Measurements from ENCODE around the gene COA7.
A peak's percentile ranks its signal among the peaks of the same experiment; 100 is the strongest.
"Not testable (repeated sequence)": the region's sequence is repeated elsewhere in the genome, so short reads cannot be mapped to it uniquely, and the experiment has no call there.

COA7 gene

GRCh38 chr1:52706941-52707926 lies 9.1 kb upstream of the COA7 start:
- DNase-seq (ENCODE audit: low read depth in 2 of 3, low spot score in 2 of 3) = no peak

GRCh38 chr1:52706136-52706670 lies 8.1 kb upstream of the COA7 start:
- DNase-seq (ENCODE audit: low read depth in 2 of 3, low spot score in 2 of 3) = no peak

GRCh38 chr1:52702886-52703787 lies 5.0 kb upstream of the COA7 start:
- DNase-seq (ENCODE audit: low read depth in 2 of 3, low spot score in 2 of 3) = peak; percentile 55 to 58 (median 57)

- DNase-seq (ENCODE audit: low read depth in 2 of 3, low spot score in 2 of 3) = no peak
These were observed 2.5 kb downstream of the COA7 start for GRCh38 chr1:52695627-52696026.

GRCh38 chr1:52693843-52694242 lies 4.3 kb downstream of the COA7 start:
- no peak for DNase-seq (ENCODE audit: low read depth in 2 of 3, low spot score in 2 of 3)

GRCh38 chr1:52693351-52693750 lies 4.8 kb downstream of the COA7 start:
- DNase-seq (ENCODE audit: low read depth in 2 of 3, low spot score in 2 of 3) = not testable (repeated sequence)

GRCh38 chr1:52692697-52693096 lies 5.5 kb downstream of the COA7 start:
- no peak for DNase-seq (ENCODE audit: low read depth in 2 of 3, low spot score in 2 of 3)

GRCh38 chr1:52691821-52692220 lies 6.3 kb downstream of the COA7 start:
- no peak for DNase-seq (ENCODE audit: low read depth in 2 of 3, low spot score in 2 of 3)

- no peak for DNase-seq (ENCODE audit: low read depth in 2 of 3, low spot score in 2 of 3)
These were observed 11.3 kb downstream of the COA7 start for GRCh38 chr1:52686830-52687229.

GRCh38 chr1:52686261-52686751 lies 11.8 kb downstream of the COA7 start:
- DNase-seq (ENCODE audit: low read depth in 2 of 3, low spot score in 2 of 3) = peak in 2 of 3 experiments; percentile 25 to 41

- DNase-seq (ENCODE audit: low read depth in 2 of 3, low spot score in 2 of 3) = no peak
These were observed 13.6 kb downstream of the COA7 start for GRCh38 chr1:52684545-52684944.

- DNase-seq (ENCODE audit: low read depth in 2 of 3, low spot score in 2 of 3) = no peak
These were observed 14.7 kb downstream of the COA7 start for GRCh38 chr1:52683367-52683940.

- no peak for DNase-seq (ENCODE audit: low read depth in 2 of 3, low spot score in 2 of 3)
These were observed 17.0 kb downstream of the COA7 start for GRCh38 chr1:52681136-52681535.

- DNase-seq (ENCODE audit: low read depth in 2 of 3, low spot score in 2 of 3) = no peak
These were observed 17.8 kb downstream of the COA7 start for GRCh38 chr1:52680353-52680752.

GRCh38 chr1:52679498-52679897 lies 18.6 kb downstream of the COA7 start:
- DNase-seq (ENCODE audit: low read depth in 2 of 3, low spot score in 2 of 3) = no peak

- no peak for DNase-seq (ENCODE audit: low read depth in 2 of 3, low spot score in 2 of 3)
These were observed 19.1 kb downstream of the COA7 start for GRCh38 chr1:52679048-52679447.

- DNase-seq (ENCODE audit: low read depth in 2 of 3, low spot score in 2 of 3) = no peak
These were observed 20.9 kb downstream of the COA7 start for GRCh38 chr1:52677076-52677806.

- DNase-seq (ENCODE audit: low read depth in 2 of 3, low spot score in 2 of 3) = no peak
These were observed 21.8 kb downstream of the COA7 start for GRCh38 chr1:52676249-52676903.

GRCh38 chr1:52674497-52675384 lies 23.4 kb downstream of the COA7 start:
- DNase-seq (ENCODE audit: low read depth in 2 of 3, low spot score in 2 of 3) = no peak

Data from activated CD8-positive, alpha-beta memory T cell treated with anti-CD3 and anti-CD28 coated beads for 48 hours (primary cell).